Measurements from ENCODE around the gene PACSIN1.

- no peak for TF ChIP-seq CTCF (conservative IDR thresholded peaks at IDR 0.05; ENCODE audit: low read depth, low read length)
- no peak for TF ChIP-seq EZH2 (IDR thresholded peaks at IDR 0.05; ENCODE audit: borderline replicate concordance, low read depth, low read length, poor library complexity, severe bottlenecking)
Measured at GRCh38 chr6:34425498-34426410, 40.1 kb upstream of the PACSIN1 start, which contains the start of gene RPS10.
